Retinal pigment epithelial cell (primary cell): ENCODE data around the gene MGMT.

Experiments
- DNase-seq: peaks from one replicate; pipeline ENCODE4 v3.0.0-alpha.2; 2010; ENCODE audit warnings: low read depth
- H3K4me3 ChIP-seq: 2 replicates; pipeline ENCODE4 v1.5.1; 2011; ENCODE audit warnings: mild to moderate bottlenecking, low read length, control low read depth, moderate library complexity
- CTCF ChIP-seq: conservative IDR thresholded peaks from 2 replicates; pipeline ENCODE4 v1.5.1; 2011; ENCODE audit warnings: low read depth, low read length, control low read depth, inconsistent platforms

Gene MGMT

GRCh38 chr10:129704225-129704624 is 237.2 kb downstream of the MGMT start:
- TF ChIP-seq CTCF: no peak
- no peak for DNase-seq
- H3K4me3 ChIP-seq: no peak overlapping the region

- no peak for TF ChIP-seq CTCF
- DNase-seq: no peak
- no peak overlapping the region for H3K4me3 ChIP-seq
Observed at GRCh38 chr10:129704786-129705525, 237.9 kb downstream of the MGMT start.

GRCh38 chr10:129705676-129706075 is 238.6 kb downstream of the MGMT start:
- no peak for DNase-seq
- H3K4me3 ChIP-seq: no peak overlapping the region
- no peak for TF ChIP-seq CTCF

GRCh38 chr10:129706081-129706480 is 239.0 kb downstream of the MGMT start:
- DNase-seq: no peak
- no peak for TF ChIP-seq CTCF
- no peak overlapping the region for H3K4me3 ChIP-seq

- no peak for TF ChIP-seq CTCF
- no peak overlapping the region for H3K4me3 ChIP-seq
- DNase-seq: no peak
Observed at GRCh38 chr10:129706523-129706922, 239.5 kb downstream of the MGMT start.

GRCh38 chr10:129707406-129708388 is 240.7 kb downstream of the MGMT start:
- H3K4me3 ChIP-seq: no peak overlapping the region
- DNase-seq: no peak
- no peak for TF ChIP-seq CTCF
